ENCODE measurements around the gene DNAJC2.

Gene DNAJC2, protein sequence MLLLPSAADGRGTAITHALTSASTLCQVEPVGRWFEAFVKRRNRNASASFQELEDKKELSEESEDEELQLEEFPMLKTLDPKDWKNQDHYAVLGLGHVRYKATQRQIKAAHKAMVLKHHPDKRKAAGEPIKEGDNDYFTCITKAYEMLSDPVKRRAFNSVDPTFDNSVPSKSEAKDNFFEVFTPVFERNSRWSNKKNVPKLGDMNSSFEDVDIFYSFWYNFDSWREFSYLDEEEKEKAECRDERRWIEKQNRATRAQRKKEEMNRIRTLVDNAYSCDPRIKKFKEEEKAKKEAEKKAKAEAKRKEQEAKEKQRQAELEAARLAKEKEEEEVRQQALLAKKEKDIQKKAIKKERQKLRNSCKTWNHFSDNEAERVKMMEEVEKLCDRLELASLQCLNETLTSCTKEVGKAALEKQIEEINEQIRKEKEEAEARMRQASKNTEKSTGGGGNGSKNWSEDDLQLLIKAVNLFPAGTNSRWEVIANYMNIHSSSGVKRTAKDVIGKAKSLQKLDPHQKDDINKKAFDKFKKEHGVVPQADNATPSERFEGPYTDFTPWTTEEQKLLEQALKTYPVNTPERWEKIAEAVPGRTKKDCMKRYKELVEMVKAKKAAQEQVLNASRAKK

DNA sequence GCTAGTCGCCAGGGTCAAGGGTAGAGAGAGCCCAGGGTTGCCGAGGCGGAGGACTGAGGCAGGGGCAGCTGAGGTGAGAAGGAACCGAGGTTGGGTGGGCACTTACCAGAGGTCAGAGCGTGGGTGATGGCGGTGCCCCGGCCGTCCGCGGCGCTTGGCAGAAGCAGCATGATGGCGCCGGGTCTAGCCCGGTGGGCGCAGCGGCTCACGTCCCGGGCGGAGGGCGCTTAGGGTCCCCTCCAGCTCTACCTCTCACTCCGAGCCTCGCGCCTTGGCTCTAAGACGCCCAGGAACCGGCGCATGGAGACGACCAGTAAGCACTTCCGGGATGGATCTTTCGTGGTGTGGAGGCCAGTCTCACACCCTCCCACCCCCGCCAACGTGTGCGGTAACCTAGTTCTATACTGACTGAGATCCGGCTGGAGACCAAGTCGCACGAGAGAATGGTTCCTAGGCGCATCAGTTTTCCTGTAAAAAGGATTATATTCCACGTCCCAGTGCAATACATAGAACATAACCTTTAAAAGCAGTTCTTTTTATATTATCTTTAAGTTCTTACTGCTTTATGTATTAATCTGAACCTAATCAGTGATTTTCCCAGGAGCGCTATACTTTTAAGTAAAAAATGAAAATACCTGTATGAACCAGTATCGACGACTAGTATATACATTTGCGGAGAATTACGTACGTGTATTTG, at the start of gene DNAJC2:
DNAJC2 (minus strand) TSS at position 315 of the 697 bp plus-strand sequence; CDS start at position 170, 145 bp downstream.
- ChIA-PET POLR2A (no interaction called here), CTCF (no interaction called here)
- H3K4me3 ChIP-seq (ENCODE audit: low read depth, low read length) = peak within 1 kb of the TSS; percentile 93
- peak; percentile 69 for DNase-seq (ENCODE audit: low read depth, low spot score)
- TF ChIP-seq, protein P1, sequence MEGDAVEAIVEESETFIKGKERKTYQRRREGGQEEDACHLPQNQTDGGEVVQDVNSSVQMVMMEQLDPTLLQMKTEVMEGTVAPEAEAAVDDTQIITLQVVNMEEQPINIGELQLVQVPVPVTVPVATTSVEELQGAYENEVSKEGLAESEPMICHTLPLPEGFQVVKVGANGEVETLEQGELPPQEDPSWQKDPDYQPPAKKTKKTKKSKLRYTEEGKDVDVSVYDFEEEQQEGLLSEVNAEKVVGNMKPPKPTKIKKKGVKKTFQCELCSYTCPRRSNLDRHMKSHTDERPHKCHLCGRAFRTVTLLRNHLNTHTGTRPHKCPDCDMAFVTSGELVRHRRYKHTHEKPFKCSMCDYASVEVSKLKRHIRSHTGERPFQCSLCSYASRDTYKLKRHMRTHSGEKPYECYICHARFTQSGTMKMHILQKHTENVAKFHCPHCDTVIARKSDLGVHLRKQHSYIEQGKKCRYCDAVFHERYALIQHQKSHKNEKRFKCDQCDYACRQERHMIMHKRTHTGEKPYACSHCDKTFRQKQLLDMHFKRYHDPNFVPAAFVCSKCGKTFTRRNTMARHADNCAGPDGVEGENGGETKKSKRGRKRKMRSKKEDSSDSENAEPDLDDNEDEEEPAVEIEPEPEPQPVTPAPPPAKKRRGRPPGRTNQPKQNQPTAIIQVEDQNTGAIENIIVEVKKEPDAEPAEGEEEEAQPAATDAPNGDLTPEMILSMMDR (IDR thresholded peaks at IDR 0.05; ENCODE audit: insufficient read depth, low read length, missing control alignments) = no peak

DNA sequence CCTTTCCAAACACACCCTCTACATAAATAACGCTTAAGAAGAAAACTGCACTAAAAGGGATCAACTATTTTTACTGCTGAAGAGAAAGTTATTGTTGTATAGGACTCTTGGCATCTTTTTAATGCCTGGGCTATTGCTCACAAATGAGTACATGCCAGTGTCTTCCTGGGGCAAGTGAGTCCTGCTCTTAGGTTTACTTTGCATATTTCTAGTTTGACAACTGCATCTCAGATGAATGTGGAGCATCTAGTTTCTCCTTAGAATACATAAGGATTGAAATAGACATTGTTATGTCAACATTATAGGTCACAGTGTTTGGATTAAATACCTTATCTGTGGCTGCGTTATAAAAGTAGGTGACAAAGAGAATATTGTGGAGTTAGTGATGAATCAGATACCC, 47.4 kb upstream of the DNAJC2 start:
- TF ChIP-seq, protein P1 (IDR thresholded peaks at IDR 0.05; ENCODE audit: insufficient read depth, low read length, missing control alignments) = no peak
- POLR2A ChIA-PET = no interaction called here
- no peak overlapping the region for H3K4me3 ChIP-seq (ENCODE audit: low read depth, low read length)
- CTCF ChIA-PET = interaction anchor here (0.7 to 1.0 kb wide), 2 partner anchors 14 to 1468 kb away, joined by 3 read pairs; no protein-coding TSS in a partner anchor
- DNase-seq (ENCODE audit: low read depth, low spot score) = peak; percentile 10

DNA sequence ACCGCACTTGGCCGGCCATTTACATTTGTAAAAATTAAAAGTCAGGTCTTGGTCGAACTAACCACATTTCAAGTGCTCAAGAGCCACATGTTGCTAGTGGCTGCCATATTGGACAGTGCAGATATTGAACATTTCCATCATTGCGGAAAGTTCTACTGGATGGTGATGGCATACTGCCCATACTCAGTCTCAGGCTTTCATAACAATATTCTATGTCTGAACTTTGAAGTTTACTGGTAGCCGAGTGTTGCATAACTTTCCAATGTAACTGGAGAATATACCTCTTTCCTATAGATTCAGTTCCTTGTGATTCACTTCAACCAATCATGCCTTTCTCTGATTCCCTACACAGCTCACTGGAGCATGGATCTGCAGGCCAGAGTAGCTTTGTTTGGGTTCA, 46.6 kb upstream of the DNAJC2 start:
- no peak overlapping the region for H3K4me3 ChIP-seq (ENCODE audit: low read depth, low read length)
- CTCF ChIA-PET = interaction anchor here (1.0 kb wide), 1 partner anchor 15 kb away, joined by 3 read pairs; no protein-coding TSS in a partner anchor
- DNase-seq (ENCODE audit: low read depth, low spot score) = no peak
- POLR2A ChIA-PET = no interaction called here
- TF ChIP-seq, protein P1 (IDR thresholded peaks at IDR 0.05; ENCODE audit: insufficient read depth, low read length, missing control alignments) = no peak

DNA sequence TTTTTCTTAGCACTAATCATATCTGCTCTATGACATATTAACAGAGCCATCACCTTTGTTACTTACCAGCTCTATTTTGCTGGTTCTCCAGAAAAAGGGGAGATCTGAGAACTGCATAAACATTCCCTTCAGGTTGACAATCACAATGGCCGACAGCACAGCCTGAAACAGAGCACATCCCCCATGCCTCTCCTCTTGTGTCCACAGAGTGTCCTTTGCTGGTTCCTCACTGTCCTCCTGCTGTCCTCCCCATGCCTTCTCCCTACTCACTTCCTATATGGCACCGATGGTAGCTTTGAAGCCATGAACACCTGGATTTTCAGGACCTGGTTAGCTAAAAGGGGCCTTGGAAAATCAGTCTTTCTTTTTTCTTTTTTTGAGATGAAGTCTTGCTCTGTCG, 44.7 kb upstream of the DNAJC2 start:
- no peak for DNase-seq (ENCODE audit: low read depth, low spot score)
- POLR2A ChIA-PET = no interaction called here
- CTCF ChIA-PET = no interaction called here
- H3K4me3 ChIP-seq (ENCODE audit: low read depth, low read length) = no peak overlapping the region
- TF ChIP-seq, protein P1 (IDR thresholded peaks at IDR 0.05; ENCODE audit: insufficient read depth, low read length, missing control alignments) = no peak

DNA sequence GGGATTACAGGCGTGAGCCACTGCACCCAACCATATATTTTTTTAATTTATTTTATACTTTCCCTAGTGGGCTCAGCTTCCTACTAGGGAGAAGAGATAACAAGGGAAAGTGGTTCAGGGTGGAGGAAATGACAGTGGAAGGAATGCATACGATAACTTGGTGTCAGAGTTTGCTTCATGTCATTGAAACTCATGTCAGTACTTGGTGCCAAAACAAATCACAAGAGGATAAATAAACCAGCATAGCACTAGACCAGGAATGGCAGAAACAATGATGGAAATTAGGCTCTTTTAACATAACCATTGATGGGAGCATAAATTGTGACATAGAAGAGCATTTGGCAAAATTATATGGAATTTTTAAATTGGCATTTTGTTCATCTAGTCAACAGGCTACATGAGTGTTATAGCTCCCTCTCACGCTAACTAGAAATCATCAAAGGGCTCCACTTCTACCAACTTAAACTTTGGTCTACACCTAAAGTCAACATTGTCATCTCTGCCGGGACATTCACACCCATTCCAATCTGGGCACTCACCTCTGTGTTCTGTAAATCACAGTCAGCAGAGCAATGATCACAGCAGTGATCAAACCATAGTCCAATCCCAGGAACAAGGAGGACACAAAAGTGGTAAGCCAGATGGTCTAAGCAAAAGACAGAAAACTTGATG, 44.0 kb upstream of the DNAJC2 start:
- no peak for DNase-seq (ENCODE audit: low read depth, low spot score)
- no peak overlapping the region for H3K4me3 ChIP-seq (ENCODE audit: low read depth, low read length)
- TF ChIP-seq, protein P1 (IDR thresholded peaks at IDR 0.05; ENCODE audit: insufficient read depth, low read length, missing control alignments) = no peak
- ChIA-PET POLR2A (no interaction called here), CTCF (no interaction called here)

All from AG04449 (cell line).